Measurements from ENCODE around the gene SPI1.

Gene SPI1

GRCh38 chr11:47407746-47408590, 29.6 kb upstream of the SPI1 start, which contains the start of gene SLC39A13:
SLC39A13 (plus strand) TSS chr11:47408590; CDS start chr11:47410095, 1,505 bp downstream.
- DNase-seq (ENCODE audit: low read depth in 1 of 2, low spot score in 1 of 2) = peak; percentile 81 to 93

- no peak for DNase-seq (ENCODE audit: low read depth in 1 of 2, low spot score in 1 of 2)
Observed at GRCh38 chr11:47406896-47407745, 28.8 kb upstream of the SPI1 start.

- DNase-seq (ENCODE audit: low read depth in 1 of 2, low spot score in 1 of 2) = no peak
Observed at GRCh38 chr11:47403571-47403970, 25.2 kb upstream of the SPI1 start.

GRCh38 chr11:47403135-47403534, 24.8 kb upstream of the SPI1 start:
- no peak for DNase-seq (ENCODE audit: low read depth in 1 of 2, low spot score in 1 of 2)

- DNase-seq (ENCODE audit: low read depth in 1 of 2, low spot score in 1 of 2) = no peak
Observed at GRCh38 chr11:47400768-47401279, 22.5 kb upstream of the SPI1 start.

GRCh38 chr11:47399860-47400767, 21.8 kb upstream of the SPI1 start:
- DNase-seq (ENCODE audit: low read depth in 1 of 2, low spot score in 1 of 2) = peak in 1 of 2 donors; percentile 26

GRCh38 chr11:47398551-47398950, 20.2 kb upstream of the SPI1 start:
- DNase-seq (ENCODE audit: low read depth in 1 of 2, low spot score in 1 of 2) = no peak

GRCh38 chr11:47398011-47398410, 19.7 kb upstream of the SPI1 start:
- DNase-seq (ENCODE audit: low read depth in 1 of 2, low spot score in 1 of 2) = no peak

- no peak for DNase-seq (ENCODE audit: low read depth in 1 of 2, low spot score in 1 of 2)
Observed at GRCh38 chr11:47396049-47396320, 17.6 kb upstream of the SPI1 start.

GRCh38 chr11:47395223-47396048, 17.1 kb upstream of the SPI1 start:
- DNase-seq (ENCODE audit: low read depth in 1 of 2, low spot score in 1 of 2) = no peak

- peak in 1 of 2 donors; percentile 39 for DNase-seq (ENCODE audit: low read depth in 1 of 2, low spot score in 1 of 2)
Observed at GRCh38 chr11:47394322-47395222, 16.2 kb upstream of the SPI1 start.

- DNase-seq (ENCODE audit: low read depth in 1 of 2, low spot score in 1 of 2) = no peak
Observed at GRCh38 chr11:47394050-47394321, 15.6 kb upstream of the SPI1 start.

- no peak for DNase-seq (ENCODE audit: low read depth in 1 of 2, low spot score in 1 of 2)
Observed at GRCh38 chr11:47393163-47394049, 15.1 kb upstream of the SPI1 start.

GRCh38 chr11:47392546-47393162, 14.3 kb upstream of the SPI1 start:
- no peak for DNase-seq (ENCODE audit: low read depth in 1 of 2, low spot score in 1 of 2)

- no peak for DNase-seq (ENCODE audit: low read depth in 1 of 2, low spot score in 1 of 2)
Observed at GRCh38 chr11:47391711-47392432, 13.5 kb upstream of the SPI1 start.

GRCh38 chr11:47391077-47391583, 12.8 kb upstream of the SPI1 start:
- no peak for DNase-seq (ENCODE audit: low read depth in 1 of 2, low spot score in 1 of 2)

- DNase-seq (ENCODE audit: low read depth in 1 of 2, low spot score in 1 of 2) = no peak
Observed at GRCh38 chr11:47390422-47390760, 12.0 kb upstream of the SPI1 start.

Measured in activated T-helper 1 cell treated with anti-CD3 and anti-CD28 coated beads, Interleukin-2, amount 50 U/mL, for 16 hours (primary cell).